ENCODE data around the gene C6orf132. TPM values are rescaled to one million over a fixed set of nuclear protein-coding genes. Genes with fewer than 3 reads are reported as not detected.
A peak's percentile ranks its signal among the peaks of the same experiment; 100 is the strongest.

C6orf132 gene
- total and polyA plus RNA-seq, 7 donors, result 0.08 to 0.34 (median 0.13) TPM

DNA sequence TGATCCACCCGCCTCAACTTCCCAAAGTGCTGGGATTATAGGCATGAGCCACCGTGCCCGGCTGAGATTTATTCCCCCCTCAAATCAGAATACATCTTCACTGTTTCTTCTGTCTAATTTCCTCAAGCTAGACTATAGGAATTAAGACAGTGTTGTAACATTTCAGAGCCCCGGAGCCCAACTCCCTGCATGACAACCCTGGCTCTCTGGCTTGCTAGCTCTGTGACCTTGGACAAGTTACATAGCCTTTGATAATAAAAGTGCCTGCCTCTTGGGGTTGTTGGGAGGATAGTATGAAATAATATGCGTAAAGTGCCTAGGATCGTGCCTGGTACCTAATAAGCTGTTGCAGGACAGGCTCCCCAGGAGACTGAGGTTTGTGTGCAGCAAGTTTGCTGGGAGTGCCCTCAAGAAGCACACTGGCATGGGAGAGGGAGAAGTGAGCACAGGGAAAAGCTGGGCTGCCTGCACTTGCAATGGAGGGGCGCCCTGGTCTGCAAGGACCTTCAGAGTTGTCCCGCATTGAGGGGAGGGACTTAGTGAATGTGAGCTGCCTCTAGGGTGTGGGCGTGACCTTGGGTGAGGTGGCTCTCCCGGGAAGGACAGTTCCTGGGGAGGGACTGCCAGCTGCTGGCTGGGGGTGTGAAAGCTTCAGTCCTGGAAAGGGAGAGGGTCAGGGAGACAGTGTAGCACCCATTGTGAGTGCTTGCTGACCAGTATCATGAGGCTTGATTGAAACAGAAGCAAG is 48.7 kb downstream of the C6orf132 start:
- Histone ChIP-seq H3K4me3 (no peak overlapping the region), H3K27me3 (ENCODE audit: insufficient read depth in 3 of 3, low read length in 2 of 3) (no peaks in the 10 kb centered on the region), H3K4me1 (no peaks in the 10 kb centered on the region), H3K9me3 (no peaks in the 10 kb centered on the region), H3K27ac (no peak overlapping the region), H3K36me3 (ENCODE audit: insufficient read depth in 1 of 2, low read depth in 1 of 2) (no peaks in the 10 kb centered on the region)
- ATAC-seq (no peak), DNase-seq (no peak)
- 73 to 77% (median 77%) methylated on average over 10 of the region's 10 CpGs for WGBS, 3 donors
- no peak for TF ChIP-seq CTCF (IDR thresholded peaks at IDR 0.05)
- intact Hi-C loops (cut with DNase I), result loop anchor here in 1 of 2 donors (5.0 kb wide), 1 partner anchor 64 kb away; a partner anchor contains a TSS

- Histone ChIP-seq H3K4me1 (no peaks in the 10 kb centered on the region), H3K27me3 (ENCODE audit: insufficient read depth in 3 of 3, low read length in 2 of 3) (no peaks in the 10 kb centered on the region), H3K27ac (no peak overlapping the region), H3K9me3 (no peaks in the 10 kb centered on the region), H3K4me3 (no peak overlapping the region), H3K36me3 (ENCODE audit: insufficient read depth in 1 of 2, low read depth in 1 of 2) (no peaks in the 10 kb centered on the region)
- no peak for DNase-seq
- no peak for ATAC-seq
- TF ChIP-seq CTCF (IDR thresholded peaks at IDR 0.05), result no peak
- intact Hi-C loops (cut with DNase I), result loop anchor here in 1 of 2 donors (5.0 kb wide), 1 partner anchor 66 kb away; a partner anchor contains a TSS
- WGBS, 3 donors, result 76 to 90% (median 76%) methylated on average over 9 of the region's 9 CpGs
Measured at GRCh38 chr6:42091718-42092023, 50.7 kb downstream of the C6orf132 start.

- 88 to 94% (median 90%) methylated on average over 10 of the region's 10 CpGs for WGBS, 3 donors
Measured at GRCh38 chr6:42090819-42091717, 51.4 kb downstream of the C6orf132 start.

DNA sequence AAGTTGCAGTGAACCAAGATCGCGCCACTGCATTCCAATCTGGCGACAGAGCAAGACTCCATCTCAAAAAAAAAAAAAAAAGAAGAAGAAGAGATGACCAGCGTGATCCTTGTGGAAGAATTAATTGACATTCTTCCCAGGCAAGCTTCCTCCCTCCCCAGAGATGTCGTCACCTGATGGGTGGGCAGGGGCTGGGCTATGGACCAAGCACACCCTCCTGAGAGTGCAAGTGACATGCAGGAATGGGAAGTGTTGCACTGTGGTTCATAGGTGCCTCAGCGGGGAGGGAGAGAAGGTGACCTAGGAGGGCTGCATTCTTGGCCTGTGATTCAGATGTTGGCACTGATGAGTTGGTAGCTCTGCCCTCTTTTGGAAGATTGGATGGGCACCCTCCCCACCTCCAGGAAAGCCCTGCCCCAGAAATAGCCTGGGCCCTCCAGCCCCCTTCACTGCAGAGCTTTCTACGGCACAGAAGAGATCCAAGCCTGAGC is 54.3 kb downstream of the C6orf132 start:
- no peak overlapping the region for H3K27ac ChIP-seq
- H3K4me1 ChIP-seq, result no peaks in the 10 kb centered on the region
- H3K36me3 ChIP-seq (ENCODE audit: insufficient read depth in 1 of 2, low read depth in 1 of 2), result peaks cover 0 to 3% of the 10 kb centered on the region in 2 donors
- H3K4me3 ChIP-seq, result no peak overlapping the region
- H3K27me3 ChIP-seq (ENCODE audit: insufficient read depth in 3 of 3, low read length in 2 of 3), result no peaks in the 10 kb centered on the region
- no peak for TF ChIP-seq CTCF (IDR thresholded peaks at IDR 0.05)
- WGBS, 3 donors, result 84 to 92% (median 86%) methylated on average over 7 of the region's 7 CpGs
- DNase-seq (no peak), ATAC-seq (no peak)
- no peaks in the 10 kb centered on the region for H3K9me3 ChIP-seq
- intact Hi-C loops (cut with DNase I), result no loop called here

More at GRCh38 chr6:42090819-42091717, 51.4 kb downstream of the C6orf132 start:
- peak in 1 of 2 donors; percentile 3 for DNase-seq
- Histone ChIP-seq H3K9me3 (no peaks in the 10 kb centered on the region), H3K4me3 (no peak overlapping the region), H3K27me3 (ENCODE audit: insufficient read depth in 3 of 3, low read length in 2 of 3) (no peaks in the 10 kb centered on the region), H3K27ac (no peak overlapping the region), H3K4me1 (no peaks in the 10 kb centered on the region), H3K36me3 (ENCODE audit: insufficient read depth in 1 of 2, low read depth in 1 of 2) (no peaks in the 10 kb centered on the region)
- intact Hi-C loops (cut with DNase I), result loop anchor here in 1 of 2 donors (5.0 kb wide), 1 partner anchor 66 kb away; a partner anchor contains a TSS
- TF ChIP-seq CTCF (IDR thresholded peaks at IDR 0.05), result no peak
- no peak for ATAC-seq

Measured in psoas muscle (tissue), 8 donors.